A549 (cell line): ENCODE results near the gene ZC3H12D.

Experiments used
- JUNB ChIP-seq: fragments of >200 bp; sonication (Bioruptor Twin); formaldehyde crosslinking; IDR thresholded peaks from 2 replicates; pipeline ENCODE4 v1.6.1; 2016
- KDM5A ChIP-seq: fragments of 200-600 bp; sonication (generic); IDR thresholded peaks from 2 replicates; pipeline ENCODE4 v1.6.1; 2016; ENCODE audit warnings: antibody characterized with exemption, mild to moderate bottlenecking
- POLR2A ChIP-seq: IDR thresholded peaks from 2 replicates; pipeline ENCODE4 v1.6.1; 2012; ENCODE audit warnings: mild to moderate bottlenecking, low read length
- RCOR1 ChIP-seq: fragments of 150-350 bp; IDR thresholded peaks from 2 replicates; pipeline ENCODE4 v1.6.1; 2014; ENCODE audit warnings: antibody characterized with exemption, low read length, low read depth
- TF ChIP-seq, protein P1 (sequence below): fragments of >200 bp; sonication (Bioruptor Twin); formaldehyde crosslinking; IDR thresholded peaks from 3 replicates; pipeline ENCODE4 v1.5.1; 2016
- TF ChIP-seq, protein P2 (sequence below): IDR thresholded peaks from 2 replicates; pipeline ENCODE4 v1.6.1; 2012

DNA sequence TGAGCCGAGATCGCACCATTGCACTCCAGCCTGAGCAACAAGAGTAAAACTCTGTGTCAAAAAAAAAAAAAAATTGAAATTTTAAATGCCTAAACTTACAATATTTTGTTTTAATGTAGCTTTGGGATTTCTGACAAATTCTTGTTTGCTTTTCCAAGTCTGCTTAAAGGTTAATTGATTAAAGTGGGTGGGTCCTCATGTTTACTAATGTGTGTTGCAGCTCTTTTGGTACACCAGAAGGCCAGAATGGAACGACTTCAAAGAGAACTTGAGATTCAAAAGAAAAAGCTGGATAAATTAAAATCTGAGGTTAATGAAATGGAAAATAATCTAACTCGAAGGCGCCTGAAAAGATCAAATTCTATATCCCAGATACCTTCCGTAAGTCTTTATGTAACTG, 87.4 kb downstream of the ZC3H12D start:
- TF ChIP-seq, protein P1, sequence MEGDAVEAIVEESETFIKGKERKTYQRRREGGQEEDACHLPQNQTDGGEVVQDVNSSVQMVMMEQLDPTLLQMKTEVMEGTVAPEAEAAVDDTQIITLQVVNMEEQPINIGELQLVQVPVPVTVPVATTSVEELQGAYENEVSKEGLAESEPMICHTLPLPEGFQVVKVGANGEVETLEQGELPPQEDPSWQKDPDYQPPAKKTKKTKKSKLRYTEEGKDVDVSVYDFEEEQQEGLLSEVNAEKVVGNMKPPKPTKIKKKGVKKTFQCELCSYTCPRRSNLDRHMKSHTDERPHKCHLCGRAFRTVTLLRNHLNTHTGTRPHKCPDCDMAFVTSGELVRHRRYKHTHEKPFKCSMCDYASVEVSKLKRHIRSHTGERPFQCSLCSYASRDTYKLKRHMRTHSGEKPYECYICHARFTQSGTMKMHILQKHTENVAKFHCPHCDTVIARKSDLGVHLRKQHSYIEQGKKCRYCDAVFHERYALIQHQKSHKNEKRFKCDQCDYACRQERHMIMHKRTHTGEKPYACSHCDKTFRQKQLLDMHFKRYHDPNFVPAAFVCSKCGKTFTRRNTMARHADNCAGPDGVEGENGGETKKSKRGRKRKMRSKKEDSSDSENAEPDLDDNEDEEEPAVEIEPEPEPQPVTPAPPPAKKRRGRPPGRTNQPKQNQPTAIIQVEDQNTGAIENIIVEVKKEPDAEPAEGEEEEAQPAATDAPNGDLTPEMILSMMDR = no peak
- TF ChIP-seq JUNB (no peak), POLR2A (no peak), KDM5A (no peak), RCOR1 (no peak)
- TF ChIP-seq, protein P2, sequence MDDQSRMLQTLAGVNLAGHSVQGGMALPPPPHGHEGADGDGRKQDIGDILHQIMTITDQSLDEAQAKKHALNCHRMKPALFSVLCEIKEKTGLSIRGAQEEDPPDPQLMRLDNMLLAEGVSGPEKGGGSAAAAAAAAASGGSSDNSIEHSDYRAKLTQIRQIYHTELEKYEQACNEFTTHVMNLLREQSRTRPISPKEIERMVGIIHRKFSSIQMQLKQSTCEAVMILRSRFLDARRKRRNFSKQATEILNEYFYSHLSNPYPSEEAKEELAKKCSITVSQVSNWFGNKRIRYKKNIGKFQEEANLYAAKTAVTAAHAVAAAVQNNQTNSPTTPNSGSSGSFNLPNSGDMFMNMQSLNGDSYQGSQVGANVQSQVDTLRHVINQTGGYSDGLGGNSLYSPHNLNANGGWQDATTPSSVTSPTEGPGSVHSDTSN = no peak
